ENCODE results near the gene SNAPC2.

The SNAPC2 gene

GRCh38 chr19:7953576-7953975 lies 33.4 kb downstream of the SNAPC2 start:
- TF ChIP-seq REST (IDR thresholded peaks at IDR 0.05; ENCODE audit: insufficient read depth in 1 of 2, low read depth in 2 of 2, low read length in 2 of 2) = no peak
- no peak for TF ChIP-seq FOXP2 (optimal IDR thresholded peaks at IDR 0.05; ENCODE audit: borderline replicate concordance, extremely low read depth, extremely low read length, insufficient read depth)
- TF ChIP-seq SIN3A (IDR thresholded peaks at IDR 0.05; ENCODE audit: borderline replicate concordance, insufficient read depth, low read length) = no peak
- no peak for TF ChIP-seq POLR2AphosphoS5 (IDR thresholded peaks at IDR 0.05; ENCODE audit: low read depth, low read length)
- TF ChIP-seq TAF1 (IDR thresholded peaks at IDR 0.05; ENCODE audit: borderline replicate concordance, insufficient read depth, low read length) = no peak

GRCh38 chr19:7955696-7956095 lies 35.6 kb downstream of the SNAPC2 start:
- TF ChIP-seq REST (IDR thresholded peaks at IDR 0.05; ENCODE audit: insufficient read depth in 1 of 2, low read depth in 2 of 2, low read length in 2 of 2) (no peak), TAF1 (IDR thresholded peaks at IDR 0.05; ENCODE audit: borderline replicate concordance, insufficient read depth, low read length) (no peak), FOXP2 (optimal IDR thresholded peaks at IDR 0.05; ENCODE audit: borderline replicate concordance, extremely low read depth, extremely low read length, insufficient read depth) (no peak), SIN3A (IDR thresholded peaks at IDR 0.05; ENCODE audit: borderline replicate concordance, insufficient read depth, low read length) (no peak), POLR2AphosphoS5 (IDR thresholded peaks at IDR 0.05; ENCODE audit: low read depth, low read length) (no peak)

- no peak for TF ChIP-seq FOXP2 (optimal IDR thresholded peaks at IDR 0.05; ENCODE audit: borderline replicate concordance, extremely low read depth, extremely low read length, insufficient read depth)
- TF ChIP-seq SIN3A (IDR thresholded peaks at IDR 0.05; ENCODE audit: borderline replicate concordance, insufficient read depth, low read length) = no peak
- TF ChIP-seq POLR2AphosphoS5 (IDR thresholded peaks at IDR 0.05; ENCODE audit: low read depth, low read length) = no peak
- no peak for TF ChIP-seq TAF1 (IDR thresholded peaks at IDR 0.05; ENCODE audit: borderline replicate concordance, insufficient read depth, low read length)
- no peak for TF ChIP-seq REST (IDR thresholded peaks at IDR 0.05; ENCODE audit: insufficient read depth in 1 of 2, low read depth in 2 of 2, low read length in 2 of 2)
Observed at GRCh38 chr19:7959211-7959610, 39.1 kb downstream of the SNAPC2 start.

DNA sequence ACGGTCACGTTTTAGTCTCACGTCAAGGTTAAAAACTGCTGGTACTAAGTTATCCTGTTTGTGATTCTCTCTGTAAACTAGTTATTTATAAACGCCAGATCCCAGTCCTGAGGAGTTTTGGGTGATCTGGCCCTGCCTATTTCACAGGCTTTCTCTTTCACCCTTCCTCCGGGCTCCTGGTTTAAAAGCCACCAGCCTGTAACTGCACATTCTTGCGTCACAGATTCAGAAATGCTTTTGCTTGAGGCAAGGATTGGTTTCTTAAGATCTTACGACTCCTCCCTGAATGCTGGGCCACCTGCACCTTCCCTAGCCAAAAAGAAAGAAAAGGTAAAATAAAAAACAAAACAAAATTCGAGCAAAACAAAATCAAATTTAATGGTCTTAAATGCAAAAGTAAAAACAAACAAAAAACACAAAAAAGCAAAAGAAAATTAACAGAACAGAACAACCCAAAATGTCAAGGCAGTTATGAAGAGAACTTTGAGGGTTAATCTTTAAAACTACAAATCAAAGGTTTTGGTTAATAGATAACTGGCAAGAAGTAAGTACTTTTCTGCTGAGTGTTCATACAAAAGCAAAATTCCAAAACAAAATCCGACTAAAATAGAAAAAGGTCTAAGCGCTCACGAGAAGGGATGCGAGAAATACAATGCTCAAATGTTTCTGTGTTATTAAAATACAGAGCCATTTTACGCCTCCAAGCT lies 41.9 kb downstream of the SNAPC2 start:
- TF ChIP-seq FOXP2 (optimal IDR thresholded peaks at IDR 0.05; ENCODE audit: borderline replicate concordance, extremely low read depth, extremely low read length, insufficient read depth) (no peak), POLR2AphosphoS5 (IDR thresholded peaks at IDR 0.05; ENCODE audit: low read depth, low read length) (no peak), SIN3A (IDR thresholded peaks at IDR 0.05; ENCODE audit: borderline replicate concordance, insufficient read depth, low read length) (no peak), TAF1 (IDR thresholded peaks at IDR 0.05; ENCODE audit: borderline replicate concordance, insufficient read depth, low read length) (no peak)

DNA sequence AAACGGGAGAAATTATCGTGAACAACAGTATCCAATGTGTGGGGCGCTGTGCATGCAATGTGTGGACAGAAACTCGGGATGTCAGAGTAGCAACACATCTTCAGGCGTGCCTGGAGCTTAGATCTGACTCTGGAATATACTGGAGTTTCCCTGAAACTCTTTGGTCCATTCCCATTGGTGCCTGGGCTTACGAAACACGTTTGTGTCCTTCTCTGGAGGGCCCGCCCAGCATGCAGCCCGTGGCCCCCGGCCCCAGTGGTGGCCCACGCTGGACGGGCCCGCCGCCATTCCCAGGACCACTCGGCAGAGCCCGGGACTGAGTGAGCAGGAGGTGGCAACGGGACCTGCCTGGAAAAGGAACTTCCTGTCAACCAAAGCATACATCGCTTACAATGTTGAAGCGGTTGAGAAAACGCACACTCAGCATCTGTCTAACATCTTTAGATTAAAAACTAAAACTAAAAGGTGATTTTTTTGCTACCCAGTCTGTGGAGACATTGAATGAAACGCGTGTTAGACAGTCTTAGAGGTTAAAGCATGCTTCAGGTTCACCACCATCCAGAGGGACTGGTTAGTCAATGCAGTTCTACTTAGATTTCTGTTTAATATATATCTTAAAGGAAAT lies 42.6 kb downstream of the SNAPC2 start:
- TF ChIP-seq TAF1 (IDR thresholded peaks at IDR 0.05; ENCODE audit: borderline replicate concordance, insufficient read depth, low read length) (no peak), POLR2AphosphoS5 (IDR thresholded peaks at IDR 0.05; ENCODE audit: low read depth, low read length) (no peak), REST (IDR thresholded peaks at IDR 0.05; ENCODE audit: insufficient read depth in 1 of 2, low read depth in 2 of 2, low read length in 2 of 2) (no peak), SIN3A (IDR thresholded peaks at IDR 0.05; ENCODE audit: borderline replicate concordance, insufficient read depth, low read length) (no peak), FOXP2 (optimal IDR thresholded peaks at IDR 0.05; ENCODE audit: borderline replicate concordance, extremely low read depth, extremely low read length, insufficient read depth) (no peak)

Measured in PFSK-1 (cell line).